Stimulated activated CD8-positive, alpha-beta memory T cell treated with anti-CD3 and anti-CD28 coated beads, Interleukin-12 subunit alpha, Interleukin-12 subunit beta, amount 100 ng/mL, for 24 hours (primary cell): ENCODE data around the gene MAPT.
"Not testable (repeated sequence)": the region's sequence is repeated elsewhere in the genome, so short reads cannot be mapped to it uniquely, and the experiment has no call there.

Experiments
- DNase-seq: peaks from one replicate; pipeline ENCODE4 v3.0.0-alpha.2; 2020; ENCODE audit errors: extremely low read depth

Gene MAPT

GRCh38 chr17:45900723-45901415, 6.5 kb downstream of the MAPT start:
- DNase-seq: no peak

- no peak for DNase-seq
These were observed 8.6 kb downstream of the MAPT start for GRCh38 chr17:45902892-45903346.

- DNase-seq: no peak
These were observed 10.5 kb downstream of the MAPT start for GRCh38 chr17:45904866-45905265.

DNA sequence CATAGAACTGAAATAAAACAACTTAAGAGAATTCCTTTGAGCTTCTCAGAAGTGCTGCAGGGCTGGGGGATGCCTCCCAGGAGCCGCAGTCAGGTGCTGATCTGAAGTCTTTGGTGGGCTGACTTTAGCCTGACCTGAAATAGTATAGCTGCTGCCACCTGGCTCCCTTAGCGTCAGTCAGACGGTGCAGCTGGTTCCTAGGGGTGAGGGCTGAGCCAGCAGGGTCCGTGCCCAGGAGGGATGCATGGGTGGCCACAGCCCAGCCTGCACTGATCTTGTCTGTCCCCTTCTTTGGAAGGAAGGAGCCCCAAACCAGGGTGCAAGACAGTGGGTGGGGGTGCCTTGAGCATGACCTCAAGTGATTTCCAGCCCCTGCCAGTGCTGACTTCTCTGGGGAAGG, 11.5 kb downstream of the MAPT start:
- DNase-seq: no peak

DNA sequence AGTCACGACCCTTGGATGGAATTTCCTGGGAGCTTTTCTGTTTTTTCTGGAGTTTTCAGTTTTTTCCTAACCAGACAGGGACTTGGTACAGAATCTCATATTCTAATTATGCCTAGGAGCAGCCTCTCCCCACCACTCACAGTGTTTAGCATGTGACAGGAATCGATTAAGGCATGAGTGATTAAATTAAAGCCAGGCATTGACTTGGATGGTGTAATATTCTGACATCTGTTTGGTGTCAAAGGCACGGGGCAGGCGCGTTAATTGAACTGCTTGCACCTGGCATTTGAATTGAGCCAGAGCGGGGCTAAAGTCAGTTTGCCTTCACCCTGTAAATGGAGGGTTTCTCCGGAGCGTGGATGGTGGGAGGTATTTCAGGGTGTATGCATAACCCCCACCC, 11.9 kb downstream of the MAPT start:
- DNase-seq: no peak

DNA sequence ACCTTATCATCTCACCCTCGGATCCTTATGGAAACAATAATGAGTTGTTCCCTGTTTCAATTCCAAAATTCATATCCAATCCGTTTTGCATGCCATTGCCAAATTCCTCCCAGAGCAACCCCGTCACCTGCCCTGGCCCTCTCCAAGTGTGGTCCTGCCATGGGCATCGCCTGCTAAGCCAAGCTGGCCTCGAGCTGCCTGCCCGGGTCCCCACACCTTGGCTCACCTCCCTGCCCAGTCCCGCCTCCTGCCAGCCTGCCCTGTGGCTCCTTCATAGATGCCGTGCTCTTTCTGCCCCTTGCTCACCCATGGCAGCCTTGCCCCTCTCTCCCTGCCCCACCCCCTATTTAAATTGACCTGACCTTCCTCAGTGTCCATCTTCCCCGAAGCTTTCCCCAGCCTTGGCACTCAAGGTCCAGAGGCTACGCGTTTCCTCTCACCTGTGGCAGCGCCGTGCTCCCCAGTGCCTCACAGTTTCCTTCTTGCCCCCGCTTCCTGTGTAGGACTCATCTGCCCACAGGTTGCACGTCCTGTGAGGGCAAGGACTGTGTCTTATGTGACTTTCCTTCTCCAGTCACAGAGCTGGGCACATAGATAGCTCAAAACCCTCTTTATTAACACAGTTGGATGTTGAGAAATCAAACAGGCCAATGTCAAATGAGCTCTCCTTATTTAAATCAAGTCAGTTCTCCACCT, 12.7 kb downstream of the MAPT start:
- DNase-seq: no peak

- DNase-seq: no peak
These were observed 13.5 kb downstream of the MAPT start for GRCh38 chr17:45907750-45908395.

- no peak for DNase-seq
These were observed 14.1 kb downstream of the MAPT start for GRCh38 chr17:45908460-45908859.

GRCh38 chr17:45908935-45909334, 14.6 kb downstream of the MAPT start:
- no peak for DNase-seq

DNA sequence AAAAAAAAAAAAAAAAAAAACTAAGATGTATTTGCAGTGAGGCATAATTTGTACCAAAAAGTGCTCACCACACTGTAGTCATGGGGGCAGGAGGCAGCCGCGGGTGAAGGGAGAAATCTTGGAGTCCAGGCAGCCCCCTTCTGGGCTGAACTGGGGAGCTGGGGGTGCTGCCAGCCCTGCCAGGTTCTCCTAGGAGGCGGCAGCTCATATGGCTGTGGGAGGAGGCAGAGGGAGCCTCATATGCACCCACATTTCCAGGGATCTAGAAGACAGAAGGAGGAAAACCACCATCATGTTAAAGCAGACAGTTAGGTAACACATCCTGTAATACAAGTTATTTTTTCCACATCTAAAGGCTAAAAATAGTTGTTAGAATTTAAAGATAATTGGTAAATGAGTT, 16.3 kb downstream of the MAPT start:
- DNase-seq: no peak

DNA sequence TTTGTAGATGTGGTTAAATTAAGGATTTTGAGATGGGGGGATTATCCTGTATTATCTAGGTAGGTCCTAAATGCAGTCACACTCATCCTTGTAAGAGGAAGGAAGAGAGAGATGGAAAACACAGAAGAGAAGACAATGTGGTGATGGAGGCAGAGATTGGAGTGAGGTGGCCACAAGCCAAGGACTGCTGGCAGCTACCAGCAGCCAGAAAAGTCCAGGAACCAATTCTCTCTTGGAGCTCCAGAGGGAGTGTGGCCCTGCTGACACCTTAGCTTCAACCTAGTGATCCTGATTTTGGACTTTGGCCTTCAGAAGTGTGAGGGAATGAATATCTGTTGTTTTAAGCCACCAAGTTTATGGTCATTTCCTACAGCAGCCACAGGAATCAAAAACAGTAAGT, 18.0 kb downstream of the MAPT start:
- DNase-seq: no peak

DNA sequence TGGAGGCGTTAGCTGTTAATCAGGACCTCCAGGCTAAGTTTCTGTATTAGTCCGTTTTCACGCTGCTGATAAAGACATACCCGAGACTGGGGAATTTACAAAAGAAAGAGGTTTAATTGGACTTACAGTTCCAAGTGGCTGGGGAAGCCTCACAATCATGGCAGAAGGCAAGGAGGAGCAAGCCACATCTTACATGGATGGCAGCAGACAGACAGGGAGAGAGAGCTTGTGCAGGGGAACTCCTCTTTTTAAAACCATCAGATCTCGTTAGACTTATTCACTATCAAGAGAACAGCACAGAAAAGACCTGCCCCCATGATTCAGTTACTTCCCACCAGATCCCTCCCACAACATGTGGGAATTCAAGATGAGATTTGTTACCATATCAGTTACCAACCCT, 18.7 kb downstream of the MAPT start:
- not testable (repeated sequence) for DNase-seq

DNA sequence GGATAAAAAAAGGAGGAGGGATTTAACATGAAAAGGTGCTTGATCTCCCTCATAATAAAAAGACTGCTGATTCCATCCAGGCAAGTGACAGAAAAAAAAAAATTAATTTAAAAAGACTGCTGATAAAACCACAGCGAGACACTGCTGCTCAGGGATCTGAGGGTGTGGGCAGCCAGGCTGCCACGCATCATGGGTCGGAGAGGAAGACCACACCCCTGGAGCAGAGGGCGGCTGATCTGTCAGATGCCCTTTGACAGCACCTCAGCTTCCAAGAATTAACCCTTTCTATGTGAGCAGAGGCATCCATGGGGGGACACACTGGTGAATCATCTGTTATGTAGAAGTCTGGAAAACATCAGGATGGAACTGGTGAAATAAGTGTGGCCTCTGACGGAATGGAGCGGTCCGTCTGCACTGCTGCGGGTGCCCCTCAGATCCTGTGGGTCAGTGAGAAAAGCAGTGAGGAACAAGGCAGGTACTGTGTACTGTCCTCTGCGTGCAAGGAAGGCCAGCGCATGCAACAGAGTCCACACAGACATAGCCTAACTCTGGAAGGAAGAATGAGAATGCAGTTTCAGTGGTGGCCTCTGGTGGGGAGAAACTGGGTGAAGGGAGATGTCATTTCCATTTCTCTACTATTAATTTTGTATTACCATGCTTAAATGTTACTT, 19.8 kb downstream of the MAPT start:
- DNase-seq: no peak

DNA sequence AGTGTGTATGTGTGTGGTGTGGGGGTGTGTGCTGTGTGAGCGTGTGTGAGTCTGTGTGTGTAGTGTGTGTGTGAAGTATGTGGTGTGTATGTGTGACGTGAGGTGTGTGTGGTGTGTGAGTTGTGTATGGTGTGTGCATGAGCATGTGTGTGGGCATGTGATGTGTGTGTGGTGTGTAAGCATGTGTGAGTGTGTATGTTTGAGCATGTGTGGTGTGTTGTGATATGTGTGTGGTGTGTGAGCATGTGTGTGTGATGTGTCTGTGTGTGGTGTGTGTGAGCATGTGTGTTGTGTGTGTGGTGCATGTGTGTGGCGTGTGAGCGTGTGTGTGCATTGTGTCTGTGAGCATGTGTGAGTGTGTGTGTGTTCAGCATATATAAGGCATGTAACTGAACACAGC, 20.9 kb downstream of the MAPT start:
- no peak for DNase-seq

DNA sequence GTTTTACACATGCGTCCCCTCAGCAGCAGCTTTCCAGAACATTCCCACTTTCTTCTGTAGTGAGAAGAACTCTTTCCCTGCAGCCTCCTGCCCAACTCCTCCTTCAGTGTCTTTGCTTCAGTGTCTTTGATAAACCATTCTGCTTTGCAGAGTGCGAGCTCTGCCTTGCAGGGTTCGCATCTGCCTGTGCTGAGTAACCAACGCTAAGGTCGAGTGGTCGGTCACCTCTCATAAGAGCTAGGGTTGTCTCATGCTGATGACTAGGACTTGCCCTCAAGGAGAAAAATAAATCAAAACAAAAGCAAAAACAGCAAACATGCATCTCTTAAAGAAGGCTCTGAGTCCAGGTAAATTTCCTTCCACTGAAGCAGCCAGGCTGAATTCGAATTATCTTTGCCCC, 22.7 kb downstream of the MAPT start:
- no peak for DNase-seq

DNA sequence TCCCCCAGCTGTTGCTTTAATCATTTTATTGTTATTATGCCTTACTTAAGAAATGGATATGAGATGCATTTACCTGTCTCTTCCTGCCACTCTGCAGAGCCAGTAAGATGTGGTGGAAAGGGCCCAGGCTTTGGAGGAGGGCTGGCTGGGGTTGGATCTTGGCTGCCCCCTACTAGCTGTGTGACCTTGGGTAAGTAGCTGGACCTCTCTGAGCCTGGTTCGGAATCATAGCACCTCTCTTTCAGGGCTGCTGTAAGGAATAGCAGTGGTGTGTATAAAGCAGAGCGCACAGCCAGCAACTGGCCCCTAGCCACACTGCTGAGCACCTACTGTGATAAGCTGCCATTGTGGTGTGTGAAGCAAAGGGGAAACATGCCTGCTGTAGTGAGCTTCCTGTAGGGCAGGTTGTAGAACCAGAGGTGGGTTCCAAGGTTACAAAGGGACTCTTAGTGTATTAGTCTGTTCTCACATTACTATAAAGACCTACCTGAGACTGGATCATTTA, 23.9 kb downstream of the MAPT start:
- DNase-seq: no peak

DNA sequence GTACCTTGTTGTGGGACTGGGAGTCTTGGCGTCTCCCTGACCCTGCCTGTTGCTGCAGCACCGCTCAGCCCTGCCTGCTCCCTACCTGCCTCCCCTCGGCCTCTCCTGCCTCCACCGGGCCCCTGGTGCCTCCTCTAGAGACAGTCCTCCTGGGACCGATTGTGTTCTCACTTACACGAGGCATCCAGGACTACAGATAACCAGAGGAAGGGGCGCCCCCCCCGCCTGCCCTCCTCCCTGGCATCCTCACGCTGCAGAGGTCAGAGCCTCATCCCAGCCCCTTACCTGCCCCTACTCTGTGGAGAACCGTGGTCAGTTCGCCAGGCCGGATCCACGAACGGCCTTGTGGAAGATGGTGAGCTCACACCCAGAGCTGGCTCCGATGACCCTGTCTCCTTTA, 24.8 kb downstream of the MAPT start:
- no peak for DNase-seq

- DNase-seq: no peak
These were observed 25.7 kb downstream of the MAPT start for GRCh38 chr17:45920083-45920482.

DNA sequence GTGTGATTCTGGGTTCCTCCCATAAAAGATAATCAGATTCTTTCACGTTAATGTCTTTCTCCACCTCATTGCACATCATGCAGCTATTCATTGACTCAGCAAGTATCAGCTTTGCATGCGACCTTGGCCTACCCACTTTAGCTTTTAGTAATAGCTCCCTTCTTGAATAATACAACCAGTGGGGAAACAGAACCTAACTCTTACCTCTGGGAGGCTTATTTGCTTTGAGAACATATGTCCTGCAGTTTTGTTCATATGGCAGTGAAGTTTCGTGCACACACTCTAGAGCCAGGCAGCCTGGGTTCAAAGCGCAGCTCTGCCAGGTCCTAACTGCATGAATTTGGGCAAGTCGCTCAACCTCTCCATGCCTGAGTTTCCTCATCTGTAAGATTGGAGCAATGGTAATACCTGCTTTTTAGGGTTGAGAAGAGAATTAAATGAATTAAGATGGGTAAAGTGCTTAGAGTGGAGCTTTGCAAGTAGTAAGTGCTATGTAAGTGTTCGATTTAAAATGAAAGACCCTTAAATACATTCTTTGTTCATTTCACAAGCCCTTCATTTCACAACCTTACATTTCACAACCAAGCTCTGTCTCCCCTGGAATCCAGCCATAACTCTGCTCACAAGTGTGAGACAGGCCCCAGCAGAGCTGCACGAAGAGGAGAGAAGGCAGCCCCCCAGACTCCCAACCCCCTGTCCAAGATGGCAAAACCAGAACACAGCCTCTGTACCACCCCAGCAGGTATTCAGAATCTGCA, 29.3 kb downstream of the MAPT start:
- DNase-seq: no peak

DNA sequence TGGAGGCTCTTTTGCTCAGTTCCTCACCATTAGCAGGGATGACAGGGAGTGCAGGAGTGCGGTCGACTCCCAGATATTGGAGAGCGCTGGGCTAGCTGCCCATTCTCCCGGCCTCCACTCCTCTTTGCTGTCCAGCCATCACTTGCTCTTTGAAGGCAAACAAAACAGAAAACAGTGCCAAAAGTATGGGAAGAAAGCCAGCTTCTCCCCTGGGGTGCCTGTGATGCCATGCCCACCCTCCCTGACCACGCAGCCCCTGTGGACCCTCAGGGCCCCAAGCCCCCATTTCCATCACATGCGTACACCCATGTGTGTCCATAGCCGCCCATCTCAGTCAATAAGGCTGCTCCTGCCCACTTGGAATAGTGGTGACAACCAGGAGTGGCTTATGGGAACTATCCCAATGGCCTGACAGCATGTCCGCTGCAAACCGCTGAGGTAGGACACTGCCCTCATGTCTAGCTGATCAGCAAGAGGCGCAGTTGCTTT, 30.0 kb downstream of the MAPT start:
- no peak for DNase-seq

- DNase-seq: no peak
These were observed 31.0 kb downstream of the MAPT start for GRCh38 chr17:45925311-45925710.
